Spleen (tissue), 11 donors: Measurements from ENCODE around the gene PHF20. TPM values are rescaled to one million over a fixed set of nuclear protein-coding genes. Genes with fewer than 3 reads are reported as not detected.

Experiments
- DNase-seq: peaks from one replicate; pipeline ENCODE4 v3.0.0-alpha.2; 2020
- H3K27ac ChIP-seq, 8 donors: fragments of 200-600 bp; sonication (generic) in 7 of 8; 1 replicate in 4 of 8; 2 replicates in 4 of 8; pipeline versions ENCODE4 v1.5.0 to v1.8.0; 2016 to 2021; ENCODE audit warnings: inconsistent platforms in 4 of 8, mild to moderate bottlenecking in 4 of 8, moderate library complexity in 1 of 8
- H3K27me3 ChIP-seq, 7 donors: fragments of 200-600 bp; sonication (generic) in 6 of 7; replicated peaks in 1 of 7; 1 replicate in 4 of 7; 2 replicates in 3 of 7; pipeline versions ENCODE4 v1.5.0 to v1.8.0; 2016 to 2021; ENCODE audit warnings: inconsistent platforms in 3 of 7, mild to moderate bottlenecking in 1 of 7
- H3K36me3 ChIP-seq, 6 donors: fragments of 200-600 bp; sonication (generic) in 5 of 6; 1 replicate in 4 of 6; 2 replicates in 2 of 6; pipeline versions ENCODE4 v1.5.0 to v1.8.0; 2016 to 2021; ENCODE audit warnings: inconsistent platforms in 2 of 6
- H3K4me1 ChIP-seq, 6 donors: fragments of 200-600 bp; sonication (generic) in 5 of 6; 1 replicate in 3 of 6; 2 replicates in 3 of 6; pipeline versions ENCODE4 v1.5.0 to v1.8.0; 2016 to 2021; ENCODE audit warnings: inconsistent platforms in 3 of 6
- H3K4me3 ChIP-seq, 8 donors: fragments of 200-600 bp; sonication (generic) in 7 of 8; 1 replicate in 4 of 8; 2 replicates in 4 of 8; pipeline versions ENCODE4 v1.5.0 to v1.8.0; 2016 to 2021; ENCODE audit warnings: inconsistent platforms in 4 of 8, mild to moderate bottlenecking in 4 of 8, moderate library complexity in 2 of 8
- H3K9me3 ChIP-seq, 8 donors: fragments of 200-600 bp; sonication (generic) in 7 of 8; 1 replicate in 4 of 8; 2 replicates in 4 of 8; pipeline versions ENCODE4 v1.5.0 to v1.8.0; 2016 to 2021; ENCODE audit warnings: inconsistent platforms in 4 of 8
- CTCF ChIP-seq, 11 experiments: fragments of 200-600 bp in 7 of 11; fragments of 450-650 bp in 4 of 11; sonication (generic) in 4 of 11; IDR thresholded peaks in 8 of 11; conservative IDR thresholded peaks in 3 of 11; 1 replicate in 7 of 11; 2 replicates in 4 of 11; pipeline versions ENCODE4 v1.4.0 to v1.8.0; 2016 to 2021; ENCODE audit warnings: antibody characterized with exemption in 11 of 11, inconsistent platforms in 4 of 11, mild to moderate bottlenecking in 1 of 11
- POLR2A ChIP-seq, 3 donors: fragments of 450-650 bp; IDR thresholded peaks; one replicate each; pipeline ENCODE4 v1.5.1; 2017; ENCODE audit warnings: antibody characterized with exemption in 3 of 3, mild to moderate bottlenecking in 1 of 3
- POLR2AphosphoS5 ChIP-seq, 3 donors: sonication (generic); formaldehyde crosslinking; IDR thresholded peaks; one replicate each; pipeline ENCODE4 v1.5.1; 2017; ENCODE audit warnings: antibody characterized with exemption in 3 of 3
- WGBS, 5 donors: extraction: QIAGEN DNeasy Blood & Tissue Kit in 3 of 5; methylation state at CpG; one replicate each; pipeline versions ENCODE4 v1.1.5 to v1.1.7; 2013 to 2018; 5-methylcytosine and 5-hydroxymethylcytosine counted together
- intact Hi-C: fragments of 100-400 bp; cut with DNase I; formaldehyde crosslinking; loops from one replicate; pipeline ENCODE4 v1.15.0; 2023; ENCODE audit warnings: low total_unique reads
- polyA plus RNA-seq, 3 donors: library from polyadenylated mRNA; stranded (reverse); fragments of 200-250 nt; gene quantifications; one replicate each; pipeline ENCODE4 v1.2.1, GENCODE V29; 2013
- total RNA-seq, 7 donors: library from RNA; depleted of rRNA in 3 of 7; stranded (reverse); fragments of >200 nt in 3 of 7; fragmentation: NEBNext Ultra II Directional in 4 of 7; extraction: Animal tissue kit (Norgen Biotek cat#: 25700) in 4 of 7; gene quantifications; one replicate each; pipeline versions ENCODE4 v1.1.0 to v1.2.1, GENCODE V29; 2016 to 2021
- donor health status: healthy with polysubstance abuse.
- donor health status: DM: no; HTN: no; CAD: no; lungs with moderate emphysema.
- donor health status: DM: no; HTN: no; CAD: no.
- donor health status: Bipolar disorder and iron deficiency.
- donor health status: healthy.
- donor health status: DM: no; HTN: no; CAD: no.
- donor health status: DM: yes; HTN: yes; CAD: no.

PHF20 gene
- total and polyA plus RNA-seq, 10 donors, result 40.0 to 89.9 (median 57.4) TPM

- no peak overlapping the region for H3K27ac ChIP-seq
- DNase-seq, result no peak
- no peaks in the 10 kb centered on the region for H3K27me3 ChIP-seq
- 65 to 86% (median 75%) methylated on average over 4 of the region's 4 CpGs for WGBS, 5 donors
- no peak overlapping the region for H3K4me3 ChIP-seq
- H3K9me3 ChIP-seq, result peaks cover 0 to 6% (median 0%) of the 10 kb centered on the region in 8 donors
- no peaks in the 10 kb centered on the region for H3K4me1 ChIP-seq
- no peak for TF ChIP-seq POLR2AphosphoS5 (IDR thresholded peaks at IDR 0.05)
- TF ChIP-seq CTCF (IDR thresholded peaks at IDR 0.05 in 8 of 11, conservative IDR thresholded peaks at IDR 0.05 in 3 of 11), result no peak
- no peak for TF ChIP-seq POLR2A (IDR thresholded peaks at IDR 0.05)
- intact Hi-C loops, result no loop called here
- no peaks in the 10 kb centered on the region for H3K36me3 ChIP-seq
Observed at GRCh38 chr20:35974256-35974655, 202.4 kb downstream of the PHF20 start.

- TF ChIP-seq CTCF (IDR thresholded peaks at IDR 0.05 in 8 of 11, conservative IDR thresholded peaks at IDR 0.05 in 3 of 11) (no peak), POLR2AphosphoS5 (IDR thresholded peaks at IDR 0.05) (no peak), POLR2A (IDR thresholded peaks at IDR 0.05) (no peak)
- Histone ChIP-seq H3K4me1 (no peaks in the 10 kb centered on the region), H3K27me3 (no peaks in the 10 kb centered on the region), H3K4me3 (no peak overlapping the region), H3K27ac (no peak overlapping the region), H3K36me3 (no peaks in the 10 kb centered on the region), H3K9me3 (peaks cover 0 to 6% (median 0%) of the 10 kb centered on the region in 8 donors)
- 71 to 80% (median 78%) methylated on average over 8 to 9 of the region's 9 CpGs for WGBS, 5 donors
- no peak for DNase-seq
- intact Hi-C loops, result no loop called here
Observed at GRCh38 chr20:35975576-35976373, 204.0 kb downstream of the PHF20 start.

GRCh38 chr20:35978041-35978513 lies 206.3 kb downstream of the PHF20 start:
- Histone ChIP-seq H3K9me3 (no peaks in the 10 kb centered on the region), H3K4me3 (no peak overlapping the region), H3K4me1 (no peaks in the 10 kb centered on the region), H3K27ac (no peak overlapping the region), H3K27me3 (no peaks in the 10 kb centered on the region), H3K36me3 (no peaks in the 10 kb centered on the region)
- no peak for DNase-seq
- WGBS, 5 donors, result 66 to 91% (median 84%) methylated on average over 9 of the region's 9 CpGs
- TF ChIP-seq CTCF (IDR thresholded peaks at IDR 0.05 in 8 of 11, conservative IDR thresholded peaks at IDR 0.05 in 3 of 11) (no peak), POLR2A (IDR thresholded peaks at IDR 0.05) (no peak), POLR2AphosphoS5 (IDR thresholded peaks at IDR 0.05) (no peak)
- intact Hi-C loops, result no loop called here

- Histone ChIP-seq H3K27ac (no peak overlapping the region), H3K4me1 (no peaks in the 10 kb centered on the region), H3K4me3 (no peak overlapping the region), H3K27me3 (no peaks in the 10 kb centered on the region), H3K36me3 (no peaks in the 10 kb centered on the region), H3K9me3 (no peaks in the 10 kb centered on the region)
- no peak for DNase-seq
- TF ChIP-seq POLR2AphosphoS5 (IDR thresholded peaks at IDR 0.05) (no peak), CTCF (IDR thresholded peaks at IDR 0.05 in 8 of 11, conservative IDR thresholded peaks at IDR 0.05 in 3 of 11) (no peak), POLR2A (IDR thresholded peaks at IDR 0.05) (no peak)
- WGBS, 5 donors, result 62 to 86% (median 70%) methylated on average over 5 of the region's 5 CpGs
- intact Hi-C loops, result no loop called here
Observed at GRCh38 chr20:35979544-35979943, 207.7 kb downstream of the PHF20 start.
